GM19395 (cell line): ENCODE measurements around the gene FSCB.
"Not testable (repeated sequence)": the region's sequence is repeated elsewhere in the genome, so short reads cannot be mapped to it uniquely, and the experiment has no call there.

Source experiments
- ATAC-seq: cut with Tn5 transposase; IDR thresholded peaks from one replicate; pipeline ENCODE4 v1.9.1; 2021; ENCODE audit warnings: mild to moderate bottlenecking, moderate library complexity; ENCODE audit not compliant: unreplicated experiment

The FSCB gene

GRCh38 chr14:44507183-44507582 is at the start of gene FSCB:
TSS of gene FSCB (minus strand) at chr14:44507283. CDS start at chr14:44506987, 296 bp downstream.
- no peak for ATAC-seq

- ATAC-seq = no peak
These were observed 24.6 kb upstream of the FSCB start for GRCh38 chr14:44531658-44532057.

- no peak for ATAC-seq
These were observed 23.4 kb upstream of the FSCB start for GRCh38 chr14:44530475-44530874.

- no peak for ATAC-seq
These were observed 21.9 kb upstream of the FSCB start for GRCh38 chr14:44529026-44529425.

GRCh38 chr14:44528180-44528579 is 21.1 kb upstream of the FSCB start:
- no peak for ATAC-seq

GRCh38 chr14:44525237-44525636 is 18.2 kb upstream of the FSCB start:
- ATAC-seq = no peak

- ATAC-seq = not testable (repeated sequence)
These were observed 8.6 kb upstream of the FSCB start for GRCh38 chr14:44515668-44516067.

GRCh38 chr14:44508834-44509233 is 1.8 kb upstream of the FSCB start:
- ATAC-seq = no peak

GRCh38 chr14:44505588-44505987 is 1.5 kb downstream of the FSCB start:
- ATAC-seq = no peak

GRCh38 chr14:44497148-44497547 is 9.9 kb downstream of the FSCB start:
- ATAC-seq = no peak

GRCh38 chr14:44494137-44494536 is 12.9 kb downstream of the FSCB start:
- no peak for ATAC-seq

- no peak for ATAC-seq
These were observed 16.1 kb downstream of the FSCB start for GRCh38 chr14:44490966-44491365.

GRCh38 chr14:44477953-44478352 is 29.1 kb downstream of the FSCB start:
- no peak for ATAC-seq

GRCh38 chr14:44468771-44469170 is 38.3 kb downstream of the FSCB start:
- no peak for ATAC-seq

GRCh38 chr14:44463356-44464004 is 43.6 kb downstream of the FSCB start:
- ATAC-seq = no peak

- no peak for ATAC-seq
These were observed 44.7 kb downstream of the FSCB start for GRCh38 chr14:44462381-44462780.

GRCh38 chr14:44461811-44462210 is 45.3 kb downstream of the FSCB start:
- ATAC-seq = no peak
